Hepatocyte (in vitro differentiated cells): Measurements from ENCODE around the gene TMEM196.

Source experiments
- EZH2 ChIP-seq: fragments of 200-600 bp; sonication (generic); IDR thresholded peaks from 2 replicates; pipeline ENCODE4 v1.6.1; 2016; ENCODE audit warnings: antibody characterized with exemption, mild to moderate bottlenecking, borderline replicate concordance
- EZH2phosphoT487 ChIP-seq: fragments of 200-600 bp; sonication (generic); IDR thresholded peaks from one replicate; pipeline ENCODE4 v1.6.1; 2018; ENCODE audit warnings: antibody characterized with exemption, mild to moderate bottlenecking, low read depth, moderate library complexity; ENCODE audit not compliant: unreplicated experiment, severe bottlenecking
- TF ChIP-seq, protein P1 (sequence below): fragments of 200-600 bp; sonication (generic); IDR thresholded peaks from 2 replicates; pipeline ENCODE4 v1.5.1; 2016; ENCODE audit warnings: antibody characterized with exemption, mild to moderate bottlenecking; ENCODE audit not compliant: poor library complexity

DNA sequence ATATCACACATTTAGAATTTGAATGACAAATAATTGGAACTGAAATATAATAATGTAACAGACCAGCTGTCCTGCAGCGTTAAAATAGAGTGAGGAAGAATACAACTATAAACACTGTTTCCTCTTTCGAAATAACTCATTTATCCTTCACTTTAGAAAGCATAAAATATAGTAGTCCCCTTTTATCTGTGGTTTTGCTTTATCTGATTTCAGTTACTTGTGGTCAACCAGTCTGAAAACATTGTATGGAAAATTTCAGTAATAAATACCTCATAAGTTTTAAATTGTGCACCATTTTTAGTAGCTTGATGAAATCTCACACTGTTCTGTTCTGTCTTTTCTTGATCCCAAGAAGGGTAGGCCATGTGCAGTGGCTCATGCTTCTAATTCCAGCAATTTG is 96.2 kb downstream of the TMEM196 start:
- TF ChIP-seq, protein P1, sequence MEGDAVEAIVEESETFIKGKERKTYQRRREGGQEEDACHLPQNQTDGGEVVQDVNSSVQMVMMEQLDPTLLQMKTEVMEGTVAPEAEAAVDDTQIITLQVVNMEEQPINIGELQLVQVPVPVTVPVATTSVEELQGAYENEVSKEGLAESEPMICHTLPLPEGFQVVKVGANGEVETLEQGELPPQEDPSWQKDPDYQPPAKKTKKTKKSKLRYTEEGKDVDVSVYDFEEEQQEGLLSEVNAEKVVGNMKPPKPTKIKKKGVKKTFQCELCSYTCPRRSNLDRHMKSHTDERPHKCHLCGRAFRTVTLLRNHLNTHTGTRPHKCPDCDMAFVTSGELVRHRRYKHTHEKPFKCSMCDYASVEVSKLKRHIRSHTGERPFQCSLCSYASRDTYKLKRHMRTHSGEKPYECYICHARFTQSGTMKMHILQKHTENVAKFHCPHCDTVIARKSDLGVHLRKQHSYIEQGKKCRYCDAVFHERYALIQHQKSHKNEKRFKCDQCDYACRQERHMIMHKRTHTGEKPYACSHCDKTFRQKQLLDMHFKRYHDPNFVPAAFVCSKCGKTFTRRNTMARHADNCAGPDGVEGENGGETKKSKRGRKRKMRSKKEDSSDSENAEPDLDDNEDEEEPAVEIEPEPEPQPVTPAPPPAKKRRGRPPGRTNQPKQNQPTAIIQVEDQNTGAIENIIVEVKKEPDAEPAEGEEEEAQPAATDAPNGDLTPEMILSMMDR, result no peak
- TF ChIP-seq EZH2 (no peak), EZH2phosphoT487 (no peak)
